GM18907 (cell line): ENCODE measurements around the gene SIPA1L2.

ENCODE experiments used
- ATAC-seq: cut with Tn5 transposase; IDR thresholded peaks from one replicate; pipeline ENCODE4 v1.9.1; 2021; ENCODE audit warnings: mild to moderate bottlenecking, moderate library complexity; ENCODE audit not compliant: unreplicated experiment

Gene SIPA1L2

GRCh38 chr1:232630047-232630893, at the start of gene SIPA1L2:
Gene SIPA1L2 (minus strand): TSS chr1:232630133. CDS start chr1:232515339, 114,794 bp downstream.
- peak; percentile 98 for ATAC-seq

- ATAC-seq = no peak
Measured at GRCh38 chr1:232678185-232678886, 48.4 kb upstream of the SIPA1L2 start.

GRCh38 chr1:232676307-232676706, 46.4 kb upstream of the SIPA1L2 start:
- no peak for ATAC-seq

- no peak for ATAC-seq
Measured at GRCh38 chr1:232675898-232676297, 46.0 kb upstream of the SIPA1L2 start.

- no peak for ATAC-seq
Measured at GRCh38 chr1:232675260-232675659, 45.3 kb upstream of the SIPA1L2 start.

GRCh38 chr1:232673256-232673655, 43.3 kb upstream of the SIPA1L2 start:
- no peak for ATAC-seq

- ATAC-seq = no peak
Measured at GRCh38 chr1:232669981-232670747, 40.2 kb upstream of the SIPA1L2 start.

GRCh38 chr1:232667778-232668165, 37.8 kb upstream of the SIPA1L2 start:
- ATAC-seq = no peak

- no peak for ATAC-seq
Measured at GRCh38 chr1:232667094-232667777, 37.3 kb upstream of the SIPA1L2 start.

- ATAC-seq = no peak
Measured at GRCh38 chr1:232664844-232665777, 35.2 kb upstream of the SIPA1L2 start.

- no peak for ATAC-seq
Measured at GRCh38 chr1:232662910-232663309, 33.0 kb upstream of the SIPA1L2 start.

- no peak for ATAC-seq
Measured at GRCh38 chr1:232658386-232658785, 28.5 kb upstream of the SIPA1L2 start.

- ATAC-seq = no peak
Measured at GRCh38 chr1:232657426-232658005, 27.6 kb upstream of the SIPA1L2 start.

GRCh38 chr1:232655746-232656085, 25.8 kb upstream of the SIPA1L2 start:
- ATAC-seq = no peak

GRCh38 chr1:232655028-232655745, 25.3 kb upstream of the SIPA1L2 start:
- peak; percentile 94 for ATAC-seq

- no peak for ATAC-seq
Measured at GRCh38 chr1:232653789-232654188, 23.9 kb upstream of the SIPA1L2 start.

- ATAC-seq = no peak
Measured at GRCh38 chr1:232650845-232651244, 20.9 kb upstream of the SIPA1L2 start.

GRCh38 chr1:232650418-232650817, 20.5 kb upstream of the SIPA1L2 start:
- ATAC-seq = no peak

GRCh38 chr1:232648316-232648715, 18.4 kb upstream of the SIPA1L2 start:
- no peak for ATAC-seq
